ENCODE results near the gene ANGPT4. TPM values are rescaled to one million over a fixed set of nuclear protein-coding genes. Genes with fewer than 3 reads are reported as not detected.

The ANGPT4 gene
- total and polyA plus RNA-seq, 2 of the 13 experiments (the other 11 are each of a cell fraction or from before 2014, with no cell fraction given): not detected

DNA sequence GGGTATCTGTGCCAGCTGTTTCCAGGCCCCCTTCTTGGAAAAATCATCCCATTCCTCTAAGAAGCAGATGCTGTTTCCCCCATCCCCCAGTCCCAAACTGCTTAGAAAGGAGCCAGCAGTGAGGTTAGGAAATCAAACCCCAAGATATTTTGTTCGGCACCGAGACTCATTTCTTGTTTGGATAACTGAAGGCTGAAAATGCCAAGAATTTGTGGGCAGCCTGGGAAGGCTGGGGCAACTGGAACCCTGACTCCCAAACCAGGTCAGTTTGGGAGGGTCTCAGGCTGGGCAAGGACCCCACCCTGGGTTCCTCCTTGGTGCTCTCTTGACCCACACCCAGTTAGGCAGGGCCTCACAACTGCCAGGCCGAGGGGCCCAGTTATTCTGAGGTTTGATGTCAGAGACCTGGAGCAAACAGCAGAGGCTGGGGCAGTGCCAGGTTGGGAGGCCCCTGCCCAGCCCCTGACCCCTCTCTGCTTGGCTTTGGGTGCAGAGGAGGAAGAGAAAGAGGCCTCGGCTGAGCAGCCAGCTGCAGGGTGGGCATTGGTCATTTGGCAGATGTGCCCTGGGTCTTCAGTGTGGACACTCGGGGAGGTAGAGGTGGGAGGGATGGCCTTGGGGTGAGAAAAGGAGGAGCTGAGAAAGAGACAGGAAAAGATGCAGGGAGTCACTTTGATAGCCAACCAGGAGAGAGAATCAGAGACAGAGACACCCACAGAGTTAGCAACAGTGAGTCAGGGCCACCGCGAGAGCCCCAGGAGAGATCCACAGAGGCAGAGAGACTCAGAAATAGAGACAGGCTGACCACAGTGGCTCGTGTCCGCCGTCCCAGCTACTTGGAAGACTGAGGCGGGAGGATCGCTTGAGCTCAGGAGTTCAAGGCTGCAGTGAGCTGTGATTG, 5.0 kb downstream of the ANGPT4 start:
- intact Hi-C loops (cut with micrococcal nuclease; ENCODE audit: unreplicated experiment): no loop called here
- ChIA-PET CTCF (ENCODE audit: low intra/inter-chr PET ratio, low total read pairs) (no interaction called here), POLR2A (no interaction called here)
- Histone ChIP-seq H3K36me3 (replicated peaks in 1 of 2; ENCODE audit: control insufficient read depth in 1 of 2, insufficient read depth in 2 of 2, low read length in 2 of 2) (no peaks in the 10 kb centered on the region), H2AFZ (ENCODE audit: low read length) (no peak overlapping the region), H3K27ac (ENCODE audit: extremely low read length, insufficient read depth, low read length) (no peak overlapping the region), H3K4me3 (replicated peaks in 1 of 3; ENCODE audit: insufficient read depth in 1 of 3, low read depth in 2 of 3, low read length in 3 of 3) (no peak overlapping the region), H3K9me3 (ENCODE audit: low read length) (no peaks in the 10 kb centered on the region), H3K27me3 (ENCODE audit: control insufficient read depth in 1 of 2, insufficient read depth in 2 of 2, low read length in 2 of 2) (peaks cover 1 to 12% of the 10 kb centered on the region in 2 experiments; a peak in 2 of 5 replicates), H3K4me1 (ENCODE audit: insufficient read depth, low read length) (peaks cover 17% of the 10 kb centered on the region), H3K79me2 (ENCODE audit: insufficient read depth, low read length) (no peaks in the 10 kb centered on the region), H4K20me1 (ENCODE audit: insufficient read depth, low read length) (no peaks in the 10 kb centered on the region), H3K4me2 (ENCODE audit: low read depth, low read length) (no peak overlapping the region), H3K9ac (ENCODE audit: insufficient read depth, low read depth, low read length) (no peak overlapping the region)
- DNase-seq (ENCODE audit: low spot score) (no peak), FAIRE-seq (peak; percentile 23), ATAC-seq (peak; percentile 21)
- no TSS peak for BruUV-seq (replicated peaks)
- 10% methylated on average over 12 of the region's 12 CpGs for WGBS (ENCODE audit: low lambda C conversion rate)
- TF ChIP-seq TEAD2 (CRISPR knock-in tag; IDR thresholded peaks at IDR 0.05) (no peak), HNF4A (CRISPR knock-in tag; IDR thresholded peaks at IDR 0.05) (peak; percentile 48; the same call in 1 of the 2 replicates), FOXK1 (CRISPR knock-in tag; IDR thresholded peaks at IDR 0.05; ENCODE audit: borderline replicate concordance, low read depth) (no peak), SATB2 (CRISPR knock-in tag; IDR thresholded peaks at IDR 0.05) (no peak), ZNF644 (CRISPR knock-in tag; IDR thresholded peaks at IDR 0.05; ENCODE audit: low read depth) (no peak), ZNF766 (CRISPR knock-in tag; IDR thresholded peaks at IDR 0.05; ENCODE audit: borderline replicate concordance) (no peak)
- TF ChIP-seq, protein P1, sequence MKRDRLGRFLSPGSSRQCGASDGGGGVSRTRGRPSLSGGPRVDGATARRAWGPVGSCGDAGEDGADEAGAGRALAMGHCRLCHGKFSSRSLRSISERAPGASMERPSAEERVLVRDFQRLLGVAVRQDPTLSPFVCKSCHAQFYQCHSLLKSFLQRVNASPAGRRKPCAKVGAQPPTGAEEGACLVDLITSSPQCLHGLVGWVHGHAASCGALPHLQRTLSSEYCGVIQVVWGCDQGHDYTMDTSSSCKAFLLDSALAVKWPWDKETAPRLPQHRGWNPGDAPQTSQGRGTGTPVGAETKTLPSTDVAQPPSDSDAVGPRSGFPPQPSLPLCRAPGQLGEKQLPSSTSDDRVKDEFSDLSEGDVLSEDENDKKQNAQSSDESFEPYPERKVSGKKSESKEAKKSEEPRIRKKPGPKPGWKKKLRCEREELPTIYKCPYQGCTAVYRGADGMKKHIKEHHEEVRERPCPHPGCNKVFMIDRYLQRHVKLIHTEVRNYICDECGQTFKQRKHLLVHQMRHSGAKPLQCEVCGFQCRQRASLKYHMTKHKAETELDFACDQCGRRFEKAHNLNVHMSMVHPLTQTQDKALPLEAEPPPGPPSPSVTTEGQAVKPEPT (CRISPR knock-in tag; IDR thresholded peaks at IDR 0.05; ENCODE audit: low read depth): no peak
- in situ Hi-C loops (cut with HindIII; ENCODE audit: extremely low pct_ligation_motif_present, low pct_unique_long_range_greater_than_20kb): no loop called here
